ENCODE results near the gene FRMD4A.
"Not testable (repeated sequence)": the region's sequence is repeated elsewhere in the genome, so short reads cannot be mapped to it uniquely, and the experiment has no call there.

FRMD4A gene

GRCh38 chr10:14240253-14241189 is 90.2 kb downstream of the FRMD4A start:
- no peak for DNase-seq (ENCODE audit: low spot score)

GRCh38 chr10:14238659-14239058 is 92.1 kb downstream of the FRMD4A start:
- DNase-seq (ENCODE audit: low spot score) = not testable (repeated sequence)

DNA sequence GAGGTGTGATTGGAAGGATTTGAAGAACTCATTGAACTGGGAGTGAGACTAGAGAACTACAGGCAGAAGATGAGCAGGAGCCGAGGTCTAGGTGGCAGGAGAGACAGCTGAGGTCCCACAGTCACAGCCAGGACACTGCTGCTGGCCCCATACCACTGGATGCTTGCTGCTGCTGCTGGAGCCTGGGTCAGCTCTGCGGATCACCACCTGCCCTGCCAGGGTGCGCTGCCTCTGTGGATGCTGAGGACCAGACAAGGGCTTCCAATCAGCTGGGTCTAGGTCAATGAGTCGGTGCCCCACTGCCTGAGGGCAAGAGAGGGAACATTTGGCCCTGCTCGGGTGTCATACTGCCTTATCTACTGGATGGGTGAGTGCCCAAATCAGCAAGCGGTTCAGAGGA is 94.4 kb downstream of the FRMD4A start:
- DNase-seq (ENCODE audit: low spot score) = no peak

DNA sequence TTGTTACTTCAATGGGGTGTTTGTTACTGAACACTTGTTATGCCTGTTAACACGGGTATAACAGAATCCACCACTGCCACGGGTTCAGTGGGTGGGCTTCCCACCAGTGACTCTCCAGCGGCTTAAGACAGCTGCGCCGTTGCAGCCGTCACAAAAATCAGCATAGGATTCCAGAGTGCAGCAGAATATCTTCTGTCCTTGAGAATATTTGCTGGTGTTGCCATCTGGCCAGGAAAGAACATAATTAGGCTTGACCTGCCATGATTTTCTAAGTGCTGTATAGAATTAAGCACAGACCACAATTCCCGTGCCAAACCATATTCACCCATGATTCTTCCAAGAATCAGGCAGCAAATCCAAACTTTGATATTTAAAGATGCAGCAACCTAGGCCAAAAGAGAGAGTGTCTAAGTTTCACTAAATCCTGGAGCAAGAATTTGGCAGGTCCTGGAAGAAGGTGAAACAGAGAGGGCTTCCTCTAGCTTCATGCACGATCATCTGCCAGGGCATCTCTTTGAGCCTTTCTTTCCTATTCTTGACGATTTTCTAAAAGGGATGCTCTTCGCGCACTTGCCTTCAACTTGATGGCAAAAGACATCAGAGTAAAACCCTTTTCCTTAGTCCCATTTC is 95.0 kb downstream of the FRMD4A start:
- DNase-seq (ENCODE audit: low spot score) = no peak

DNA sequence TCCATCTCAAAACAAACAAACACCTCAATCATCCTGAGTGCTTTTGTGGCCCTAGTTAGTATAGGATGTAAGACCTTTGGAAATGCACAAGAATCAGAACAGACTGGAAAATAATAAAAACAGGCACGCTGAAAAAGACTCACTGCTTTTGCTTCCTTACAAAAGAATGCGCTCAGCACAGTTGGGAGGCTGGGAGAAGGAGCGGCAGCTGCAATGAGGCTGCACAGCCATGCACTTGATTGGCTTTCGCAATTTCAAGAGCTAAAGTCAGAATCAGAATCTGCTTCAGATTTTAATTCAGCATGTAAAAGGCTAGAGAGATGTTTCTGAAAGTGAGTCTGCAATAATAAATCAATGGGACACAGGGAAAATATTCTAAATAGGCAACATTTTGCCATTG is 97.2 kb downstream of the FRMD4A start:
- no peak for DNase-seq (ENCODE audit: low spot score)

- DNase-seq (ENCODE audit: low spot score) = not testable (repeated sequence)
Observed at GRCh38 chr10:14228798-14229197, 101.9 kb downstream of the FRMD4A start.

DNA sequence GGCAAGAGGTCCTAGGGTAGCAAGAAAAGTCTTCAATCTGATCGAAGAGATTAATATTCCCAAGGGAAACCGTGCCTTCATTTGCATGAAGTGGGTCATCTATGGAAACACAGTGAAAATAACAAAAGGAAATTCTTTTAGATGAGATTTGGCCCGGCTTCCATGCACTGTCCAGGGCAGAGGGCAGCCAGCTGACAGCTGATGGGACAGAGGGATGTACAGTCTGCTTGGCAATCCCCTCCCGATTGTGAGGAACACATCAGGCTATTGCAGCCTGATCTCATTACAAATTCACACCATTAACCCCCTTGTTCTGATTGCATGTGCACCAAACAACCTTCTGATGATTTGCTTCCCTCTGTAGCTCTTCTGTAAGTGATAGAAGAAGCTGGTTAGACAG is 105.3 kb downstream of the FRMD4A start:
- DNase-seq (ENCODE audit: low spot score) = no peak

DNA sequence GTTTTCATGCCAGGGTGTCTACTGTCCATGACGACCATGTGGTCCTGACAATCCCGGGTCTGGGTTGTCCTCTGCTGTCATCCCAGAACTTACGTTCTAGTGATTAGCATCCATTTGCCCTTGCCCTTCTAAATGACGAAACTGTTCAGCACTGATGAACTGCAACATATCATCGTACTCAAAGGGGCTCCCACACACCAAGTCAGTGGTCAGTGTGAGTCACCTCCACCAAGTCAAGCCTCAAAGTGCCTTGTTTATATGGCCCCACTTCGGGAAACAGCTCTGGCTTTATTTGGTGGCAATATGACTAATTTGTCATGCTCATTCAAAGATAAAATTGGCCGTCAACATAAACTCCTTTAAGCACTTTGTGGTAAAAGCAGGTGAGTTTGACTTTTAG is 110.7 kb downstream of the FRMD4A start:
- no peak for DNase-seq (ENCODE audit: low spot score)

GRCh38 chr10:14219411-14219810 is 111.3 kb downstream of the FRMD4A start:
- DNase-seq (ENCODE audit: low spot score) = no peak

DNA sequence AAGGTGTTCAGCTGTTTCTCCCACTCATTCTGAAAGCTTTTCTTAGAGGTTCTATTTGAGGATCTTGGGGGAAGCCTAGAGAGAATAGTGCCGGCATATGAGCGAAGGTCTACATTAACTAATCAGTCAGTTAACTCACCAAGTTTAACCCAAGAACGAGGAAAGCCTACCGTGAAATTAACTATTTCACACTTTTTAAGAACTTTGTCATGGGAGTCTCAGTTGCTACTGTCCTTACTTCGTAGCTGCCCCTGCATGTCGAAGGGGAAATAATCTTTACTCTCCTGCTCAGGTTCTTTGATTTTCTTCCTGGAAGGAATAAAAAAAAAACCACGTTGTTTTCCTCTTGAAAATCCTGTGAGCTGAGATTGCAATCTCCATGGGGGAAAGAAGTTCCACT is 115.1 kb downstream of the FRMD4A start:
- no peak for DNase-seq (ENCODE audit: low spot score)

GRCh38 chr10:14213703-14214102 is 117.0 kb downstream of the FRMD4A start:
- not testable (repeated sequence) for DNase-seq (ENCODE audit: low spot score)

DNA sequence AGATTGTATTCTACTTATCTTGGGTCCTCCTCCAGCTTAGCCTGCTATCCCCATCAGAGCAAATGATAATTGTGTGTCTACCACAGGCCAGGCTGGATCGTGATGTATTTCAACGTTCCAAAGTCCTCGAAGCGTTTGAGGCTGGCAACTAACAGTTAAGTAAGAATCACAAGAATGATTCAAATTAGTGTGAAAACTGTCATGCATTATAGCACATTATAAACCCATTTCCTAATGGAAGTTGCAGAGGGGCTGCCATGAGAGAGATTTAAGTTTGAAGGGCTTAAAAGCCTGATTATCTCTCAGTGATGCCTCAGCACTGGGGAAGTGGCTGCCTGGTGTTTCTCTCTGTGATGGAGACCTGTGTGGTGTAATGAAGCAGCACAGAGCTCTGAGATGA is 119.1 kb downstream of the FRMD4A start:
- no peak for DNase-seq (ENCODE audit: low spot score)

GRCh38 chr10:14208231-14208630 is 122.5 kb downstream of the FRMD4A start:
- no peak for DNase-seq (ENCODE audit: low spot score)

- DNase-seq (ENCODE audit: low spot score) = no peak
Observed at GRCh38 chr10:14205233-14205632, 125.5 kb downstream of the FRMD4A start.

- DNase-seq (ENCODE audit: low spot score) = no peak
Observed at GRCh38 chr10:14200698-14201544, 129.8 kb downstream of the FRMD4A start.

- DNase-seq (ENCODE audit: low spot score) = not testable (repeated sequence)
Observed at GRCh38 chr10:14199098-14199497, 131.6 kb downstream of the FRMD4A start.

GRCh38 chr10:14198078-14198477 is 132.6 kb downstream of the FRMD4A start:
- no peak for DNase-seq (ENCODE audit: low spot score)

- DNase-seq (ENCODE audit: low spot score) = no peak
Observed at GRCh38 chr10:14196113-14196512, 134.6 kb downstream of the FRMD4A start.

DNA sequence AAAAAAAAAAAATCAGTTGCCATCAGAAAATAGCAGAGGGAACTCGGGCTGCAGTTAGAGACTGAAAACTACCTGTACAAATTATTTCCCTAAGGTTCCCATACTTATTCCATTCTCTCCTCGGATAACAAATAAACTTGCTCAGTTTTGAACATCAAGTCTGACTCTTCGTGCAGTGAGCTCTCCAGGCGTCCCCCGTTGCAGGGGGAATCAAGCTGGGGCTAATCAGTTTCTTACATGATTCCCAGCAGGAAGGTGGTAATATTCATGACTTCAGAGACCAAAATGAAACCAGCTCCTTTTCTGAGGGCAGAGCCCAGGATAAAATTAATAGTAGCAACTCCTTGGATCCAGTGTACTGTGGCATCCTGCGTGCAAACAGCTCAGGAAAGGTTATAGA is 135.3 kb downstream of the FRMD4A start:
- no peak for DNase-seq (ENCODE audit: low spot score)

GRCh38 chr10:14192746-14193145 is 138.0 kb downstream of the FRMD4A start:
- DNase-seq (ENCODE audit: low spot score) = no peak

DNA sequence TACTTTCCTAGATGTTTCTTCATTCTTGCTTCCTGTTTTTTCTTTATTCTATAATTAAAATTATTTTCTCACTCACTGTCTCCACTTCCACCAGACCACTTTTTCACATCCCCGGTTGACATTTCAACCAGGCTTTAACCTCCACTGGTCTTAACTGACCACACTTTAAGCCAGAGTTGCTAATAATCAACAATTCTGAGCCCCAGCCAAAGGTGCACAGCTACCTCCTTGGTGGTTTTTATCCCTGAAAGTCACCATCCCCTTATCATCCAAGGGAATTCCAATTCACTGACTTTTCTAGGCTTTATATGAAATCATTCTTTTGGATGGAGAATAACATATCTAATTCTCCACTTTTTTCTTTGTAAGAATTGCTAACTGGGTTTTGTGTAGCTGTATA is 138.9 kb downstream of the FRMD4A start:
- no peak for DNase-seq (ENCODE audit: low spot score)

- DNase-seq (ENCODE audit: low spot score) = no peak
Observed at GRCh38 chr10:14191407-14191806, 139.3 kb downstream of the FRMD4A start.

DNA sequence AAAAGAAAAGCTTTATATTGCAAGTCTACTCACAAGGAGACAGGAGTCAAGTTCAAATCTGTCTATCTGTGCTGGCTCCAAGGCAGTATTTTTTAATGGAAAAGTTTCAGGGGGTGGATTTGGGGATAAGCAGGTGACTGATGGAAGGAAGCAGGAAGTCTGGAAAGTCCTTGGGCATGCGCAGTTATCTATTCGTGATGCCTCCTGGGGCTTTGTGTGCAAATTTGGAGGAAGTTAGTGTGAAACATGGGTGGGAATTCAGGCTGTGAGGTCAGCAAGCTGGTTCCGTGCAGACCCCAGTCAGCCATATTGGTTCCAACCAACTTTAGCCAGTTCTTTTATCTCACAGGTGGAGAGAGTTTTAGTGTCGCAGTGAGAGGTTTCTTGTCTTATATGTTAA is 140.0 kb downstream of the FRMD4A start:
- no peak for DNase-seq (ENCODE audit: low spot score)

All from CD4-positive, alpha-beta T cell treated with Interleukin-6 at 100 ng/mL for 8 hours (primary cell).